ENCODE measurements around the gene HHATL.

DNA sequence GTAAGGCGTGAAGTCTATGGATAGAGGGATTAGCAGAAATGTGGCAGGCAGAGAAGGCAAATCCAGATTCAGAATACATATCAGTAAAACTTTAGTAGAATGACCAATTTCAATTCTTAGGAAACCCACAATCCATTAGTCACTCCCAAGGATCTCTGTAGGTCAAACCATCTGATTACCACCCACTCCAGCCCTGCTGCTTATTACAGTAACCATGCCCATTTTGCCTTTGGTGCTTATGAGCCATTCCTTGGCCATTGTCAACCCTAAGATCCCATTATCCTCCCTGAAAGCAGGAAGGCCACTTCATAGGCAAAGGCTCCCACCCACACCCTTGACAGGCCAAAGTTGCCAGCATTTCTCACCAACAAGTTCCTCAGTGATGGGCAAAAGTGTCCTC is 22.3 kb downstream of the HHATL start:
- TF ChIP-seq, protein P1, sequence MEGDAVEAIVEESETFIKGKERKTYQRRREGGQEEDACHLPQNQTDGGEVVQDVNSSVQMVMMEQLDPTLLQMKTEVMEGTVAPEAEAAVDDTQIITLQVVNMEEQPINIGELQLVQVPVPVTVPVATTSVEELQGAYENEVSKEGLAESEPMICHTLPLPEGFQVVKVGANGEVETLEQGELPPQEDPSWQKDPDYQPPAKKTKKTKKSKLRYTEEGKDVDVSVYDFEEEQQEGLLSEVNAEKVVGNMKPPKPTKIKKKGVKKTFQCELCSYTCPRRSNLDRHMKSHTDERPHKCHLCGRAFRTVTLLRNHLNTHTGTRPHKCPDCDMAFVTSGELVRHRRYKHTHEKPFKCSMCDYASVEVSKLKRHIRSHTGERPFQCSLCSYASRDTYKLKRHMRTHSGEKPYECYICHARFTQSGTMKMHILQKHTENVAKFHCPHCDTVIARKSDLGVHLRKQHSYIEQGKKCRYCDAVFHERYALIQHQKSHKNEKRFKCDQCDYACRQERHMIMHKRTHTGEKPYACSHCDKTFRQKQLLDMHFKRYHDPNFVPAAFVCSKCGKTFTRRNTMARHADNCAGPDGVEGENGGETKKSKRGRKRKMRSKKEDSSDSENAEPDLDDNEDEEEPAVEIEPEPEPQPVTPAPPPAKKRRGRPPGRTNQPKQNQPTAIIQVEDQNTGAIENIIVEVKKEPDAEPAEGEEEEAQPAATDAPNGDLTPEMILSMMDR (IDR thresholded peaks at IDR 0.05), result no peak
- TF ChIP-seq POLR2A (IDR thresholded peaks at IDR 0.05) (no peak), EP300 (IDR thresholded peaks at IDR 0.05) (no peak)

All from tibial nerve (tissue), 4 donors.